CD4-positive, alpha-beta T cell treated with Interleukin-2 at 100 ng/mL for 4 hours (primary cell): ENCODE results near the gene MRPL42.
A peak's percentile ranks its signal among the peaks of the same experiment; 100 is the strongest.
"Not testable (repeated sequence)": the region's sequence is repeated elsewhere in the genome, so short reads cannot be mapped to it uniquely, and the experiment has no call there.

Experiments used
- DNase-seq: peaks from one replicate; pipeline ENCODE4 v3.0.0-alpha.2; 2020; ENCODE audit warnings: low spot score

MRPL42 gene

GRCh38 chr12:93467351-93468007 is at the start of gene MRPL42:
MRPL42 (plus strand) TSS chr12:93467514; CDS start chr12:93469286, 1,772 bp downstream.
- DNase-seq = peak; percentile 95

- DNase-seq = no peak
Observed at GRCh38 chr12:93417967-93418480, 49.3 kb upstream of the MRPL42 start.

GRCh38 chr12:93419388-93420034 is 47.8 kb upstream of the MRPL42 start:
- peak; percentile 59 for DNase-seq

- DNase-seq = no peak
Observed at GRCh38 chr12:93422050-93422449, 45.3 kb upstream of the MRPL42 start.

GRCh38 chr12:93425736-93426411 is 41.4 kb upstream of the MRPL42 start:
- no peak for DNase-seq

GRCh38 chr12:93426412-93426805 is 40.9 kb upstream of the MRPL42 start:
- no peak for DNase-seq

- no peak for DNase-seq
Observed at GRCh38 chr12:93427779-93428564, 39.3 kb upstream of the MRPL42 start.

GRCh38 chr12:93429448-93429847 is 37.9 kb upstream of the MRPL42 start:
- DNase-seq = no peak

GRCh38 chr12:93429852-93430251 is 37.5 kb upstream of the MRPL42 start:
- no peak for DNase-seq

GRCh38 chr12:93430280-93430679 is 37.0 kb upstream of the MRPL42 start:
- no peak for DNase-seq

- not testable (repeated sequence) for DNase-seq
Observed at GRCh38 chr12:93432031-93432430, 35.3 kb upstream of the MRPL42 start.

GRCh38 chr12:93434256-93434865 is 33.0 kb upstream of the MRPL42 start:
- DNase-seq = no peak

GRCh38 chr12:93438266-93439050 is 28.9 kb upstream of the MRPL42 start:
- DNase-seq = no peak

- no peak for DNase-seq
Observed at GRCh38 chr12:93440043-93440835, 27.1 kb upstream of the MRPL42 start.

- peak; percentile 39 for DNase-seq
Observed at GRCh38 chr12:93441081-93441616, 26.2 kb upstream of the MRPL42 start.

- peak; percentile 93 for DNase-seq
Observed at GRCh38 chr12:93441617-93442410, 25.5 kb upstream of the MRPL42 start, which contains the start of gene UBE2N. UBE2N (minus strand) TSS chr12:93441947; CDS start chr12:93441884, 63 bp downstream.

- no peak for DNase-seq
Observed at GRCh38 chr12:93442411-93443340, 24.6 kb upstream of the MRPL42 start.

GRCh38 chr12:93443576-93443975 is 23.7 kb upstream of the MRPL42 start:
- no peak for DNase-seq
